K562 (cell line): Measurements from ENCODE around the gene C10orf71. TPM values are rescaled to one million over a fixed set of nuclear protein-coding genes. Genes with fewer than 3 reads are reported as not detected.

Experiments
- CEBPG ChIP-seq, 3 experiments: fragments of 200-800 bp in 1 of 3; sonication (Bioruptor generic) in 1 of 3; sonication (generic) in 1 of 3; formaldehyde crosslinking in 1 of 3; IDR thresholded peaks in 2 of 3; conservative IDR thresholded peaks in 1 of 3; 2 replicates each; pipeline versions ENCODE4 v1.6.1 to v1.8.0; 2016 to 2022; ENCODE audit warnings: missing compliant biosample characterization in 2 of 3, missing genetic modification characterization in 2 of 3, mild to moderate bottlenecking in 1 of 3, missing genetic modification reagents in 1 of 3
- CTCF ChIP-seq, 3 experiments: IDR thresholded peaks in 2 of 3; conservative IDR thresholded peaks in 1 of 3; 2 replicates each; pipeline ENCODE4 v1.5.1; 2011 to 2012; ENCODE audit warnings: low read length in 3 of 3, mild to moderate bottlenecking in 3 of 3, control low read depth in 2 of 3, improper control_type of control experiment in 1 of 3, inconsistent platforms in 1 of 3, low read depth in 1 of 3, mixed read lengths in 1 of 3, moderate library complexity in 1 of 3; ENCODE audit not compliant: insufficient read depth in 2 of 3
- ELF1 ChIP-seq: fragments of 200-800 bp; sonication (Bioruptor generic); IDR thresholded peaks from 2 replicates; pipeline ENCODE4 v1.6.1; 2016; ENCODE audit warnings: missing genetic modification characterization, missing compliant biosample characterization
- ETS1 ChIP-seq: conservative IDR thresholded peaks from 2 replicates; pipeline ENCODE4 v1.6.1; 2011; ENCODE audit warnings: low read depth, mild to moderate bottlenecking, low read length; ENCODE audit not compliant: control insufficient read depth
- ETV1 ChIP-seq: fragments of 450-650 bp; conservative IDR thresholded peaks from 2 replicates; pipeline ENCODE4 v1.6.1; 2016; ENCODE audit warnings: missing genetic modification characterization, control low read depth, low read depth, missing compliant biosample characterization
- FOXA1 ChIP-seq: fragments of 450-650 bp; IDR thresholded peaks from 2 replicates; pipeline ENCODE4 v1.6.1; 2016; ENCODE audit warnings: mild to moderate bottlenecking, borderline replicate concordance
- HDAC2 ChIP-seq: fragments of 450-650 bp; IDR thresholded peaks from 2 replicates; pipeline ENCODE4 v1.6.1; 2016; ENCODE audit warnings: mild to moderate bottlenecking
- MEF2A ChIP-seq: IDR thresholded peaks from 2 replicates; pipeline ENCODE4 v1.6.1; 2011; ENCODE audit warnings: low read depth, mild to moderate bottlenecking, low read length, moderate library complexity; ENCODE audit not compliant: control insufficient read depth
- MIER1 ChIP-seq: fragments of 450-650 bp; IDR thresholded peaks from 2 replicates; pipeline ENCODE4 v1.6.1; 2016; ENCODE audit warnings: antibody characterized with exemption, mild to moderate bottlenecking, low read depth
- NBN ChIP-seq: fragments of 450-650 bp; IDR thresholded peaks from 2 replicates; pipeline ENCODE4 v1.6.1; 2016; ENCODE audit warnings: low read depth, mild to moderate bottlenecking
- NR4A1 ChIP-seq, 2 experiments: fragments of 250-450 bp in 1 of 2; fragments of 450-650 bp in 1 of 2; sonication (Bioruptor Pico) in 1 of 2; IDR thresholded peaks; 2 replicates each; pipeline versions ENCODE4 v1.4.0 to v1.6.1; 2016 to 2020; ENCODE audit warnings: mild to moderate bottlenecking in 2 of 2, missing compliant biosample characterization in 1 of 2, missing genetic modification characterization in 1 of 2, moderate library complexity in 1 of 2
- PHF20 ChIP-seq: fragments of 450-650 bp; IDR thresholded peaks from 2 replicates; pipeline ENCODE4 v1.6.1; 2018; ENCODE audit not compliant: partially characterized antibody
- RNF2 ChIP-seq: sonication (generic); IDR thresholded peaks from 2 replicates; pipeline ENCODE4 v1.6.1; 2016
- SMARCA5 ChIP-seq: fragments of 450-650 bp; IDR thresholded peaks from 2 replicates; pipeline ENCODE4 v1.6.1; 2016
- SUPT5H ChIP-seq: fragments of 450-650 bp; IDR thresholded peaks from 2 replicates; pipeline ENCODE4 v1.6.1; 2016
- TCFL5 ChIP-seq: fragments of 250-450 bp; sonication (Bioruptor Pico); conservative IDR thresholded peaks from 2 replicates; pipeline ENCODE4 v1.6.1; 2021; ENCODE audit warnings: mild to moderate bottlenecking, moderate library complexity, matching md5 sums
- ZMIZ1 ChIP-seq, 2 experiments: fragments of 150-350 bp in 1 of 2; IDR thresholded peaks; 2 replicates each; pipeline ENCODE4 v1.6.1; 2012 to 2016; ENCODE audit warnings: low read depth in 2 of 2, low read length in 2 of 2, mild to moderate bottlenecking in 1 of 2, moderate library complexity in 1 of 2
- ZNF175 ChIP-seq: fragments of 200-800 bp; sonication (Bioruptor generic); IDR thresholded peaks from 2 replicates; pipeline ENCODE4 v1.6.1; 2016; ENCODE audit warnings: low read depth, mild to moderate bottlenecking, missing genetic modification characterization, missing compliant biosample characterization
- ZNF217 ChIP-seq: sonication (generic); formaldehyde crosslinking; IDR thresholded peaks from 2 replicates; pipeline ENCODE4 v1.8.0; 2022; ENCODE audit warnings: mild to moderate bottlenecking, missing genetic modification reagents
- ZNF224 ChIP-seq: sonication (generic); formaldehyde crosslinking; IDR thresholded peaks from 2 replicates; pipeline ENCODE4 v1.8.0; 2022; ENCODE audit warnings: mild to moderate bottlenecking, missing genetic modification reagents
- ZNF324 ChIP-seq: fragments of 250-450 bp; sonication (Bioruptor Pico); IDR thresholded peaks from 2 replicates; pipeline ENCODE4 v1.4.0; 2020; ENCODE audit warnings: mild to moderate bottlenecking
- ZNF436 ChIP-seq: fragments of 250-450, 450-650 bp; sonication (Bioruptor Pico); formaldehyde crosslinking; IDR thresholded peaks from 2 replicates; pipeline ENCODE4 v1.7.0; 2020; ENCODE audit warnings: mild to moderate bottlenecking
- ZNF444 ChIP-seq: fragments of 250-450 bp; sonication (Bioruptor Pico); IDR thresholded peaks from 2 replicates; pipeline ENCODE4 v1.4.0; 2020; ENCODE audit warnings: mild to moderate bottlenecking, moderate library complexity
- ZNF561 ChIP-seq: fragments of 450-650 bp; formaldehyde crosslinking; conservative IDR thresholded peaks from 2 replicates; pipeline ENCODE4 v1.4.0; 2020; ENCODE audit warnings: mild to moderate bottlenecking, moderate library complexity
- ZNF76 ChIP-seq: fragments of 250-450 bp; sonication (Bioruptor Pico); IDR thresholded peaks from 2 replicates; pipeline ENCODE4 v1.4.0; 2020; ENCODE audit warnings: mild to moderate bottlenecking, moderate library complexity, borderline replicate concordance
- polyA plus RNA-seq, 8 experiments: library from polyadenylated mRNA; depleted of rRNA in 4 of 8; stranded (reverse) in 5 of 8; unstranded in 3 of 8; fragments of >200 nt; fragmentation: Nextera tagmentation in 2 of 8; fragmentation: Illumina TruSeq in 1 of 8; extraction: Ambion mirVana in 2 of 8; extraction: Trizol in 1 of 8; gene quantifications; 2 replicates each; pipeline versions ENCODE4 v1.2.1 to v1.2.3, GENCODE V29; 2011 to 2014; ENCODE audit warnings: inconsistent platforms in 1 of 8, missing spikeins in 1 of 8
- total RNA-seq, 7 experiments: library from RNA; depleted of rRNA in 6 of 7; stranded (reverse); fragments of >200 nt in 6 of 7; fragmentation: Illumina TruSeq in 2 of 7; extraction: Trizol in 2 of 7; gene quantifications; 2 replicates each; pipeline versions ENCODE4 v1.2.1 to v1.2.3, GENCODE V29; 2011 to 2021; ENCODE audit warnings: low replicate concordance in 1 of 7

C10orf71 gene
- total and polyA plus RNA-seq, 9 of the 15 experiments (the other 6 are each of a cell fraction or from before 2014, with no cell fraction given): 0.06 to 4.5 (median 1.3) TPM

GRCh38 chr10:49257154-49257553 is 41.8 kb upstream of the C10orf71 start (continued):
- TF ChIP-seq ZNF224 (CRISPR knock-in tag) (no peak), ZNF436 (CRISPR knock-in tag) (no peak), ZNF76 (CRISPR knock-in tag) (no peak), CEBPG (CRISPR knock-in tag; IDR thresholded peaks at IDR 0.05) (no peak), CEBPG (tag; conservative IDR thresholded peaks at IDR 0.05 in 1 of 2, IDR thresholded peaks at IDR 0.05 in 1 of 2) (no peak), SMARCA5 (no peak), MEF2A (no peak), NR4A1 (CRISPR knock-in tag; IDR thresholded peaks at IDR 0.05) (no peak), NR4A1 (tag; IDR thresholded peaks at IDR 0.05) (peak; percentile 80), ZNF561 (CRISPR knock-in tag) (no peak), ELF1 (tag) (no peak), SUPT5H (no peak), TCFL5 (CRISPR knock-in tag) (no peak), NBN (no peak), ZNF217 (no peak), ETV1 (no peak), PHF20 (no peak), HDAC2 (no peak), FOXA1 (no peak), ZNF324 (CRISPR knock-in tag) (no peak), ZNF444 (CRISPR knock-in tag) (no peak), ETS1 (no peak), RNF2 (no peak), CTCF (IDR thresholded peaks at IDR 0.05 in 2 of 3, conservative IDR thresholded peaks at IDR 0.05 in 1 of 3; ENCODE audit: insufficient read depth in 2 of 3, low read depth in 1 of 3, low read length in 3 of 3) (no peak), ZNF175 (CRISPR knock-in tag) (peak; percentile 93), MIER1 (no peak), ZMIZ1 (IDR thresholded peaks at IDR 0.05; ENCODE audit: low read depth in 2 of 2, low read length in 2 of 2) (no peak)
